ENCODE data around the gene SCYGR7. TPM values are rescaled to one million over a fixed set of nuclear protein-coding genes. Genes with fewer than 3 reads are reported as not detected.
"Not testable (repeated sequence)": the region's sequence is repeated elsewhere in the genome, so short reads cannot be mapped to it uniquely, and the experiment has no call there.

The SCYGR7 gene
- total RNA-seq, 1 donor from 2014 or later = not detected

DNA sequence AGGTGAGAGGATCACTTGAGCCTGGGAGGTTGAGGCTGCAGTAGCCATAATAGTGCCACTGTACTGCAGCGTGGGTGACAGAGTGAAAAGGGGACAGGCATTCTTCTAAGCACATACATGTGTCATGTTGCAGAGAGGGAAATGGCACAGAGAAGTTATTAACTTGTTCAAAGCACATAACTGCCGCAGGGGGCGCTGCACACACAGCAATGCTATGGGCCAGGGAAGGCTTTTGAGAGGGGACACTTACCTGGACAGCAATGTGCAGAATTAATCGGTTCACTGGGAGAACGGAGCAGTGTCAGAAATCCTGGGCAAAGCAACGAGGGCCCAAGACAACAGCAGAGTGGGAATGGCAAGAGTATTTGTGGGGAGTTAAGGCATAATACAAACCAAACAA, 19.9 kb downstream of the SCYGR7 start:
- no peak for FAIRE-seq
- DNase-seq (ENCODE audit: low spot score in 2 of 2) = no peak

DNA sequence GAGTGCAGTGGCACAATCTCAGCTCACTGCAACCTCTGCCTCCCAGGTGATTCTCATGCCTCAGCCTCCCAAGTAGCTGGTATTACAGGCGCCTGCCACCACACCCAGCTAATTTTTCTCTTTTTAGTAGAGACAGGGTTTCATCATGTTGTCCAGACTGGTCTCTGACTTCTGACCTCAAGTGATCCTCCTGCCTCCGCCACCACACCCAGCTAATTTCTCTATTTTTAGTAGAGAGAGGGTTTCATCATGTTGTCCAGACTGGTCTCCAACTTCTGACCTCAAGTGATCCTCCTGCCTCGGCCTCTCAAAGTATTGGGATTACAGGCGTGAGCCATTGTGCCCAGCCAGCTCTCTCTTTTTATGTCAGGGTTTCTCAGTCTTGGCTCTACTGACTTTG, 28.1 kb downstream of the SCYGR7 start:
- DNase-seq (ENCODE audit: low spot score in 2 of 2); FAIRE-seq: not testable (repeated sequence)

DNA sequence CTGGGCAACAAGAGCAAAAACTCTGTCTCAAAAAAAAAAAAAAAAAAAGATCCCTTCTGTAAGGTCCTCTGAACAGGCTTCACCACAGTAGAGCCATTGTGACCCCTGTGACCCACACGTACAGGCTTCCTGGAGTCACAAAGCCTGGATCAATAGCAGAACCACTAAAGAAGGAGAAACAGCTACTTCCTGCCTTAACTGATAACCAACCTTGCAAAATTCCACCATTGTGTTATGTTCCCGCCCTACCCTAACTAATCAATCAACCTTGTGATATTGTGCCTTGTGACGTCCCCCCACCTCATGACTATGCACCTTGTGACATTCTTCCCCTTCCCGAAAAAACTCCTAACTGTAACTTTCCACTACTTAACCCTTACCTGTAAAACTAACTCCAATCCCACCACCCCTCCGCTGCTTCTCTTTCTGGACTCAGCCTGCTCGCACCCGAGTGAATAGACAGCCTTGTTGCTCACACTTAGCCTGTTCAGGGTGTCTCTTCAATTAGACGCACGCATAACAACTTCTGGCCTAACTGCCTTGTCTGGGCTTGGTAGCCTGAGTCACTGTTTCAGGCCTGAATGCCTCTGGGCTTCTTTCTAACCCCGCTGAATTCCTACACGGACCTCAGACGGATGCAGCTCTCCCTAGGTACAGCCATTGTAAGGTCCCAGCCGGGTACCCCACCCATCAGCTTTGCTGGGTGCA, 31.4 kb downstream of the SCYGR7 start:
- no peak for FAIRE-seq
- no peak for DNase-seq (ENCODE audit: low spot score in 2 of 2)

DNA sequence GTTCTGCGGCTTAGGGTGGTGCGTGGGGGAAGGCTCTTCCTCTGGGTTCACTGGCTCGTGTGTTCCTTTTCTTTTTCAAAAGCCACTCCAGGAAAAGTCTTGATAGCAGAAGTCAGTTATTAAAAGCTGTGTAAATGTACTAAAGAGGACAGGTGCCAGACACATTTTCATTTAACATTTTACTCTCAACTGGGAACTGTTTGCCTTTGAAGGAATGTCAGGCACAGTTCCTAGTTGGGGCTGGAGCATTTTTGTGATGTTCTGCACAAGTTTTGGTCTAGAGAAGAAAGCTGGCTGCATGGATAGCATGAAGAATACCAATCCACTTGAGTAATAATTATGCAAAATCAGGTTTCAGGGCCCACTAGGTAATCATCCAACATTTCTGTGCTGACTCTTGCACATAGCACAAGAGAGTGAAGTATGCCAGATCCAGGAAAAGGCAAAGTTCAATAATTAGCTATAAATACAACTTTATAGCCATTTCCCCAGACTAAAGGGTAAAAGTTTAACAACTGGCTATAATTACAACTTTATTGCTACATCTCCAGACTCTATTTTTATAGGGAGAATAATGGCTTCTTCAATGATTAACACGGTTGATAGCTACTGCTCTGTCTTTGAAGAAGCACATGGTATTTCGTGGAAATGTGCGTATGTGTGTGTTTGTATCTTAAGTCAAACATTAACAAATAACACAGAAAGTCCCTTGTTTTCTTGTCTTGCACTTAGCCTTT, 33.8 kb downstream of the SCYGR7 start:
- DNase-seq (ENCODE audit: low spot score in 2 of 2) = no peak
- no peak for FAIRE-seq

DNA sequence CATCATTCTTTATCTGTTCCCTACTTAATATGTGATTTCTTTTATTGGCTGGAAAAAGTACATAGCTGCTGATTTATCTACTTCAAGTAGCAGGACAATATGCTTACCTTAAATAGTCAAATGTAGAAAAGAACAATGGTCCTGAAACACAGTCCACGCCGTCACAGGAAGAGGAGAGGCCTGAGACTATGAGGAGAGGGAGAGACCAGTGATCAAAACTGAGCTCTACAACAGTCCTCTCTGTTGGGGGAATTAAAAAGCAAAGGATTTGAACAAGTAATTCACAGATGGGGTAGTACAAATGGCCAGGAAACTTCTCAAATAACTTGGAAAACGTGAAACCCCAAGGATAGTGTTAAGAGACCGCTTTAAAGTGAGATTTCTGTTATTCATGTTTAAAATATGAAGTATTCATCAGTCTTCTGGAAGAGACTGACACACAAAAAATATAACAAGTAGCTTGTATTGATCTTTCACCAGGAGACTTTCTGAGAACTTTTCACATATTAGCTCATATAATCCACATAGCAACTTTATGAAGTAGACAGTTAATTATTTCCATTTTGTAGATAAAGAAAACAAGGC, 37.7 kb downstream of the SCYGR7 start:
- FAIRE-seq = no peak
- DNase-seq (ENCODE audit: low spot score in 2 of 2) = no peak

DNA sequence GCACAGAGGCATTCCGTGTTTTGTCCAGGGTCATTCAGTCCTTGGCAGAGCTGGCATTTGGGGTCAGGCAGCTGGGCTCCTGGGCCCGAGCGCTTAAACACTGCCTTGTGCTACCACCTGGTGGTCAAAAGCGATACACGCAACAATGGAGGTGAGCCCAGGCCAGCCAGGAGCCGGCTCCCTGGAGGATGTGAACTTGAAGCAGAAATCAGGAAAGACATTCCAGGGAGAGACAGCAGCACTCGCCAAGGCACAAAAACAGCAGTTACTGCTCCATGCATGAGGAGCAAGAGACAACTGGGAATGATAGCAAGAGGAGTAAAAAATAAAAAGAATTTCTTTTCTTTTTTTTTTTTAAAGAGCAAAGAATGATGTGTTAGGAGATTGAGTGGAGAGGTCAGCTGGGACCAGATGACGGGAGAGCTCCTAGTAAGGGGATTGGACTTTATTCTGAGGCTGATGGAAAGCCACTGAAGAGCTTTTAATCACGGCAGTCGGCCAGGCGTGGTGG, 38.3 kb downstream of the SCYGR7 start:
- FAIRE-seq (no peak), DNase-seq (ENCODE audit: low spot score in 2 of 2) (peak; percentile 72 to 79)

DNA sequence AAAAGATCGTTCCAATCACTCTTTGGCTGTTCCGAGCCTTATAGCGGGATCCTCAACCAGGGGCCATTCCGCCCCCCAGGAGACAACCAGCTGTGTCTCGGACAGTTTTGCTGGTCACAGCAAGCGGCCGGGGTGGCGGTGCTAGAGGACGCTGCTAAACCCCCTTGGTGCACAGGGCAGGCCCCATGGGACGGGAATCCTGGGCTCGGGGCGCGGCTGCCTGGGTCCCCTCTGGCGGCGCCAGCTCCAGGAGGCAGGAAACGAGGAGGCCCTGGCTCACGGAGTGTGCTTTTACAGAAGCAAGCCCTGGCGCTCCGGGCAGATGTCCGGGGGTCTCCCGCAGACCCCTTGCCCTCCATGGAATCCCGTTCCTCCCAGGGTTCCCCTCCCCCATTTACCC, 39.7 kb downstream of the SCYGR7 start:
- DNase-seq (ENCODE audit: low spot score in 2 of 2) (no peak), FAIRE-seq (no peak)

DNA sequence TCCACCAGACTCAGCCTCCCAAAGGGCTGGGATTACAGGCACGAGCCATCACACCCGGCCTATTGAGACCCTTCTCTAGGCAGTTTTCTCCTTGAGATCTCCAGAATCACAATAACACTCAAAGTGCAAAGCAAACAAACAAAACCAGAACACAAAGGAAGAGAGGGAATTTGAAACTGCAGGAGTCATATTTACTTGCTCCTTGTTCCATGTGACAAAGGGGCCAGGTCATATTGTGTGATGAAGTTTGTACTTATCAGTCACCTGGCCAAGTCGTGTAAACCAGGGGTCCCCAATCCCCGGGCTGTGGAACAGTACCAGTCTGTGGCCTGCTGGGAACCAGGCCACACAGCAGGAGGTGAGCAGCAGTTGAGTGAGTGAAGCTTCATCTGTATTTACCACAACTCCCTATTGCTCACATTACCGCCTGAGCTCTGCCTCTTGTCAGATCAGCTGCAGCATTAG, 44.1 kb downstream of the SCYGR7 start:
- FAIRE-seq (no peak), DNase-seq (ENCODE audit: low spot score in 2 of 2) (no peak)

DNA sequence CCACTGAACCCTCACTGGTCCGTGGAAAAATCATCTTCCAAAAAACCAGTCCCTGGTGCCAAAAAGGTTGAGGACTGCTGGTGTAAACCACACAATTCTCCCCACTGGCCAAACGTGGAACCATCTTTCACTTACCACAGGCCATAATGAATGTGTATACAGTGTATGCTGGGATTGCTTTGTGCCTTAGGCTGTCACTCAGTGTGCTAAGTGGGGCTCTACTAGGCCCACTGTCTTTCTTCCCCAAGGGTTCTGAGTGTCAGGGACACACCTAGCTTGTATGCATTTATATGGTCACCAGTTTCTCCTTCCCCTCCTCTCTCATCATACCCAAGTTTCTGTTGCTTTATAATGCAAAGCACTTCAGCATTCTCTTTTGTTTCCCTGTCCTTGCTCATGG, 44.8 kb downstream of the SCYGR7 start:
- DNase-seq (ENCODE audit: low spot score in 2 of 2) (no peak), FAIRE-seq (no peak)

DNA sequence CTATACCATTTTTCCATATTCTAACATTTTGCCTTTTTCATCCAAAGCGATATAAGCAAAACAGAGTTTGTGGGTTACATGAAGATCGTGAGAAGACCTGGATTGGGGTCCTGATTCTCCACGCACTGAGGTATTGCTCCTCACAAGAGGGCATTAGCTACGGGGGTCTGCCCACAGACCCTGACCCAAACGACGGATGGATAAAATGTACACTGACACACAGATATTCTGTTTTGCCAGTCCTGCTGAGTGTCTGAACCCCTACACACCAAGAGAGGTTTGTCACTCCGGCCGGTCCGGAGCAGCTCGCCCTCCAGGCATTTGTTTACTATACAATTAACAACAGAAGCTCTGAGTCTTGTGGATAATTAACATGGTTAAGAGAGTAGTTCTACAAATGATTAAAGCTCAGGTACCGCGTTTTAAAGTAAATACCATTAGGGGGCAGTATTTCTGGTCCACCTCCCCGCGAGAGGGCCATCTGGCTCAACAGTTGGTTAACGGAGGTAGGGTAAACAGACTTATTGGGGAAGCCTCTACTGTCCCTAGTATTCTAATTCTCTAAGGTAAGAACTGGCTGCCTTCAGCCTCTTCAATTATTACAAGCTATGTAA, 46.0 kb downstream of the SCYGR7 start:
- no peak for FAIRE-seq

DNA sequence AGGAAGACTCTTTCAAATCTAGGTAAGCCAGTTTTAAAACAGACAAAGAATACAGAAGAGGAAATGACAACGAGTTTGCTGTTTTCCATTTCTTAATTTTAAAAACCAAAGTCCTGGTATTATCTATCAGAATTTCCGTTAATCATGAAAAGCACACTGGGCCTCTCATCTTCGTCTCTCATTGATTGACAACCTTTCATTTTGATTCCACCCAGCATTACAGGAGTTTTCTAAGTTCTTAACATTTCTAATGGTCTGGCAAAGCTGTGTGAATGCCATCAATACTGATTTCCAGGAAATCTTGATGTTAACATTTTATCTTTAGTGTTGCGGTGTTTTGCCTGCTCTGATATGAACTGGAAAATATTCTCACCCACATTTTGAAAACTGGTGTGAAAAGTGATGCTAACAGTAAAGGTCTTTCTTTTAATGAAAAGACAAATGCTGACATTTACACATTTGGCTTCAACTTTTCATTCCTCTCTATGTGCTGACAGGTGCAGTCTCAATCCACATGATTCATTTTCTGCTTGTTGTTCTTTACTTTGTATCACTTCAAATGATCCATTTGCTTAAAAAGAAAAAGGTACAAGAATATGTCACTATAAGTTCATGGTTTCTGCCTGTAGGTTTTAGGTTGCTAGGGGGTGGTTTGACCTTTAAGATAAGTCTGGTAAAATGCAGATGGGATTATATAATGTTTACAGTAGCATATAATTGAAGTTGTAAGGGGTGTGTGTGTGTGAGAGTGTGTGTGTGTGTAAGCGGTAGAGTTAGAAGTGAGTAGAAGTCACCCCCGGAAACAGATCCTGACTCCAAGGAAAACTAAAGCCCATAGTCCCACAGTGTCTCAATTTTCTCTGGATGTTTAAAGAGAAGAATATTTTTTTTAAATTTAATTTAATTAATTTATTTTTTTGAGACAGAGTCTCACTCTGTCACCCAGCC, 47.0 kb downstream of the SCYGR7 start:
- FAIRE-seq = no peak

More for the DNA sequence above, 46.0 kb downstream of the SCYGR7 start:
- no peak for DNase-seq (ENCODE audit: low spot score in 2 of 2)

More for the DNA sequence above, 47.0 kb downstream of the SCYGR7 start:
- DNase-seq (ENCODE audit: low spot score in 2 of 2) = no peak

Small RNAs within 50 kb of the gene (small RNA-seq; reads per million reads assigned to genes)
- not detected for gene RNA5SP121
- gene SNRPGP8 = not detected

Other genes with a start within 250 kb of the SCYGR7 start
- not detected for gene SCYGR2, start 129.4 kb upstream of the SCYGR7 start, total RNA-seq
- not detected for gene SCYGR3, start 113.5 kb upstream of the SCYGR7 start, total RNA-seq
- gene SCYGR4, start 110.8 kb upstream of the SCYGR7 start, total RNA-seq = not detected
- not detected for gene SCYGR5, start 61.5 kb upstream of the SCYGR7 start, total RNA-seq
- gene SLC19A3, start 10.3 kb upstream of the SCYGR7 start, total RNA-seq = 2.0 TPM
- not detected for gene SCYGR6, start 3.6 kb upstream of the SCYGR7 start, total RNA-seq
- not detected for gene SCYGR8, start 17.6 kb downstream of the SCYGR7 start, total RNA-seq
- not detected for gene CCL20, start 85.5 kb downstream of the SCYGR7 start, total RNA-seq
- gene DAW1, start 143.3 kb downstream of the SCYGR7 start, total RNA-seq = 1.2 TPM